Measurements from ENCODE around the gene ADAMTS6.
A peak's percentile ranks its signal among the peaks of the same experiment; 100 is the strongest.

ADAMTS6 gene

GRCh38 chr5:65150599-65151304, 331.0 kb downstream of the ADAMTS6 start:
- Mint-ChIP-seq H3K4me3 (no peak overlapping the region), H3K9me3 (no peaks in the 10 kb centered on the region), H3K36me3 (ENCODE audit: low read depth) (no peaks in the 10 kb centered on the region), H3K27ac (peak overlapping the region; percentile 4), H3K27me3 (ENCODE audit: low read depth, poor library complexity) (no peaks in the 10 kb centered on the region), H3K4me1 (peaks cover 7% of the 10 kb centered on the region)
- no peak for TF ChIP-seq CTCF (IDR thresholded peaks at IDR 0.05)
- DNase-seq = no peak

GRCh38 chr5:65149827-65150226, 331.9 kb downstream of the ADAMTS6 start:
- no peaks in the 10 kb centered on the region for H3K9me3 Mint-ChIP-seq
- no peaks in the 10 kb centered on the region for H3K27me3 Mint-ChIP-seq (ENCODE audit: low read depth, poor library complexity)
- H3K36me3 Mint-ChIP-seq (ENCODE audit: low read depth) = no peaks in the 10 kb centered on the region
- H3K4me3 Mint-ChIP-seq = no peak overlapping the region
- TF ChIP-seq CTCF (IDR thresholded peaks at IDR 0.05) = no peak
- no peak for DNase-seq
- no peak overlapping the region for H3K27ac Mint-ChIP-seq
- H3K4me1 Mint-ChIP-seq = peaks cover 11% of the 10 kb centered on the region

GRCh38 chr5:65144136-65144871, 337.4 kb downstream of the ADAMTS6 start:
- no peaks in the 10 kb centered on the region for H3K36me3 Mint-ChIP-seq (ENCODE audit: low read depth)
- TF ChIP-seq CTCF (IDR thresholded peaks at IDR 0.05) = no peak
- H3K4me1 Mint-ChIP-seq = peaks cover 30% of the 10 kb centered on the region
- H3K9me3 Mint-ChIP-seq = no peaks in the 10 kb centered on the region
- no peak overlapping the region for H3K27ac Mint-ChIP-seq
- peaks cover 3% of the 10 kb centered on the region for H3K27me3 Mint-ChIP-seq (ENCODE audit: low read depth, poor library complexity)
- no peak for DNase-seq
- no peak overlapping the region for H3K4me3 Mint-ChIP-seq

- TF ChIP-seq CTCF (IDR thresholded peaks at IDR 0.05) = no peak
- H3K36me3 Mint-ChIP-seq (ENCODE audit: low read depth) = no peaks in the 10 kb centered on the region
- peaks cover 37% of the 10 kb centered on the region for H3K4me1 Mint-ChIP-seq
- DNase-seq = no peak
- H3K27me3 Mint-ChIP-seq (ENCODE audit: low read depth, poor library complexity) = peaks cover 3% of the 10 kb centered on the region
- H3K27ac Mint-ChIP-seq = peak overlapping the region; percentile 64
- no peak overlapping the region for H3K4me3 Mint-ChIP-seq
- no peaks in the 10 kb centered on the region for H3K9me3 Mint-ChIP-seq
Measured at GRCh38 chr5:65142511-65143011, 339.2 kb downstream of the ADAMTS6 start.

- H3K27ac Mint-ChIP-seq = no peak overlapping the region
- H3K4me1 Mint-ChIP-seq = peaks cover 41% of the 10 kb centered on the region
- H3K9me3 Mint-ChIP-seq = no peaks in the 10 kb centered on the region
- H3K36me3 Mint-ChIP-seq (ENCODE audit: low read depth) = no peaks in the 10 kb centered on the region
- peaks cover 3% of the 10 kb centered on the region for H3K27me3 Mint-ChIP-seq (ENCODE audit: low read depth, poor library complexity)
- no peak for DNase-seq
- H3K4me3 Mint-ChIP-seq = no peak overlapping the region
- no peak for TF ChIP-seq CTCF (IDR thresholded peaks at IDR 0.05)
Measured at GRCh38 chr5:65142016-65142415, 339.7 kb downstream of the ADAMTS6 start.

Measured in nephron progenitor cell (in vitro differentiated cells).